K562 (cell line): ENCODE measurements around the gene RBMS3. TPM values are rescaled to one million over a fixed set of nuclear protein-coding genes. Genes with fewer than 3 reads are reported as not detected.
A peak's percentile ranks its signal among the peaks of the same experiment; 100 is the strongest.

ENCODE experiments used
- C11orf30 ChIP-seq: fragments of 450-650 bp; IDR thresholded peaks from 2 replicates; pipeline ENCODE4 v1.6.1; 2016; ENCODE audit warnings: low read depth, mild to moderate bottlenecking
- JUNB ChIP-seq: fragments of 450-650 bp; formaldehyde crosslinking; conservative IDR thresholded peaks from 2 replicates; pipeline ENCODE4 v1.4.0; 2020; ENCODE audit warnings: mild to moderate bottlenecking
- polyA plus RNA-seq, 8 experiments: library from polyadenylated mRNA; depleted of rRNA in 4 of 8; stranded (reverse) in 5 of 8; unstranded in 3 of 8; fragments of >200 nt; fragmentation: Nextera tagmentation in 2 of 8; fragmentation: Illumina TruSeq in 1 of 8; extraction: Ambion mirVana in 2 of 8; extraction: Trizol in 1 of 8; gene quantifications; 2 replicates each; pipeline versions ENCODE4 v1.2.1 to v1.2.3, GENCODE V29; 2011 to 2014; ENCODE audit warnings: inconsistent platforms in 1 of 8, missing spikeins in 1 of 8
- total RNA-seq, 7 experiments: library from RNA; depleted of rRNA in 6 of 7; stranded (reverse); fragments of >200 nt in 6 of 7; fragmentation: Illumina TruSeq in 2 of 7; extraction: Trizol in 2 of 7; gene quantifications; 2 replicates each; pipeline versions ENCODE4 v1.2.1 to v1.2.3, GENCODE V29; 2011 to 2021; ENCODE audit warnings: low replicate concordance in 1 of 7
- TF ChIP-seq, protein P1 (sequence below), 2 experiments: fragments of 450-650 bp; formaldehyde crosslinking in 1 of 2; IDR thresholded peaks; 2 replicates each; pipeline versions ENCODE4 v1.4.0 to v1.6.1; 2014 to 2020; ENCODE audit warnings: mild to moderate bottlenecking in 2 of 2, borderline replicate concordance in 1 of 2, low read depth in 1 of 2

Gene RBMS3
- total and polyA plus RNA-seq, 9 of the 15 experiments (the other 6 are each of a cell fraction or from before 2014, with no cell fraction given) = 0.20 TPM; not detected in 8

GRCh38 chr3:29608414-29609327, 327.8 kb downstream of the RBMS3 start (continued):
- TF ChIP-seq, protein P1, sequence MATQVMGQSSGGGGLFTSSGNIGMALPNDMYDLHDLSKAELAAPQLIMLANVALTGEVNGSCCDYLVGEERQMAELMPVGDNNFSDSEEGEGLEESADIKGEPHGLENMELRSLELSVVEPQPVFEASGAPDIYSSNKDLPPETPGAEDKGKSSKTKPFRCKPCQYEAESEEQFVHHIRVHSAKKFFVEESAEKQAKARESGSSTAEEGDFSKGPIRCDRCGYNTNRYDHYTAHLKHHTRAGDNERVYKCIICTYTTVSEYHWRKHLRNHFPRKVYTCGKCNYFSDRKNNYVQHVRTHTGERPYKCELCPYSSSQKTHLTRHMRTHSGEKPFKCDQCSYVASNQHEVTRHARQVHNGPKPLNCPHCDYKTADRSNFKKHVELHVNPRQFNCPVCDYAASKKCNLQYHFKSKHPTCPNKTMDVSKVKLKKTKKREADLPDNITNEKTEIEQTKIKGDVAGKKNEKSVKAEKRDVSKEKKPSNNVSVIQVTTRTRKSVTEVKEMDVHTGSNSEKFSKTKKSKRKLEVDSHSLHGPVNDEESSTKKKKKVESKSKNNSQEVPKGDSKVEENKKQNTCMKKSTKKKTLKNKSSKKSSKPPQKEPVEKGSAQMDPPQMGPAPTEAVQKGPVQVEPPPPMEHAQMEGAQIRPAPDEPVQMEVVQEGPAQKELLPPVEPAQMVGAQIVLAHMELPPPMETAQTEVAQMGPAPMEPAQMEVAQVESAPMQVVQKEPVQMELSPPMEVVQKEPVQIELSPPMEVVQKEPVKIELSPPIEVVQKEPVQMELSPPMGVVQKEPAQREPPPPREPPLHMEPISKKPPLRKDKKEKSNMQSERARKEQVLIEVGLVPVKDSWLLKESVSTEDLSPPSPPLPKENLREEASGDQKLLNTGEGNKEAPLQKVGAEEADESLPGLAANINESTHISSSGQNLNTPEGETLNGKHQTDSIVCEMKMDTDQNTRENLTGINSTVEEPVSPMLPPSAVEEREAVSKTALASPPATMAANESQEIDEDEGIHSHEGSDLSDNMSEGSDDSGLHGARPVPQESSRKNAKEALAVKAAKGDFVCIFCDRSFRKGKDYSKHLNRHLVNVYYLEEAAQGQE (IDR thresholded peaks at IDR 0.05; ENCODE audit: borderline replicate concordance) = no peak
- TF ChIP-seq, protein P1 (CRISPR knock-in tag; IDR thresholded peaks at IDR 0.05; ENCODE audit: low read depth) = no peak
- TF ChIP-seq JUNB (CRISPR knock-in tag) (no peak), C11orf30 (peak; percentile 30; the same call in 1 of the 2 replicates)
